B cell (primary cell): ENCODE results near the gene EMC10.

Experiments
- CTCF ChIP-seq: fragments of 200-600 bp; IDR thresholded peaks from one replicate; pipeline ENCODE4 v1.8.0; 2022; ENCODE audit warnings: antibody characterized with exemption, mild to moderate bottlenecking
- EZH2 ChIP-seq: IDR thresholded peaks from 2 replicates; pipeline ENCODE4 v1.6.1; 2012; ENCODE audit warnings: borderline replicate concordance, low read depth, mild to moderate bottlenecking, moderate library complexity, low read length; ENCODE audit not compliant: insufficient read depth, poor library complexity, severe bottlenecking

- TF ChIP-seq EZH2 (no peak), CTCF (no peak)
Observed at GRCh38 chr19:50476224-50476906, at the start of gene EMC10, which contains the start of gene GARIN5A.
